Keratinocyte (primary cell): ENCODE measurements around the gene CAPN1. TPM values are rescaled to one million over a fixed set of nuclear protein-coding genes. Genes with fewer than 3 reads are reported as not detected.

Source experiments
- DNase-seq: peaks from one replicate; pipeline ENCODE4 v3.0.0-alpha.2; 2011; ENCODE audit warnings: low read depth, missing footprints, low spot score
- FAIRE-seq: peaks from 2 replicates; lab custom pipeline; 2011; peaks lifted over from hg19 to GRCh38; lab: Jason Lieb, UNC
- H2AFZ ChIP-seq: 2 replicates; pipeline ENCODE4 v1.6.0; 2012; ENCODE audit warnings: low read length, control low read depth, inconsistent platforms; ENCODE audit not compliant: control insufficient read depth
- H3K27ac ChIP-seq: 2 replicates; pipeline ENCODE4 v1.5.1; 2011; ENCODE audit warnings: low read length; ENCODE audit not compliant: control insufficient read depth, insufficient read depth
- H3K27me3 ChIP-seq: 3 replicates; pipeline ENCODE4 v1.6.0; 2011; ENCODE audit warnings: low read length; ENCODE audit not compliant: control insufficient read depth, insufficient read depth; ENCODE audit errors: extremely low read depth
- H3K36me3 ChIP-seq, 2 experiments: 2 replicates in 1 of 2; 3 replicates in 1 of 2; pipeline ENCODE4 v1.5.1; 2011; ENCODE audit warnings: low read length in 2 of 2, mild to moderate bottlenecking in 1 of 2; ENCODE audit not compliant: control insufficient read depth in 2 of 2, insufficient read depth in 2 of 2; ENCODE audit errors: extremely low read depth in 1 of 2
- H3K4me1 ChIP-seq: 3 replicates; pipeline ENCODE4 v1.5.1; 2011; ENCODE audit warnings: low read length; ENCODE audit not compliant: control insufficient read depth, insufficient read depth; ENCODE audit errors: extremely low read depth
- H3K4me2 ChIP-seq: 3 replicates; pipeline ENCODE4 v1.6.0; 2011; ENCODE audit warnings: low read depth, low read length; ENCODE audit not compliant: control insufficient read depth, insufficient read depth; ENCODE audit errors: extremely low read depth
- H3K4me3 ChIP-seq, 3 experiments: fragments of 200-600 bp in 1 of 3; sonication (generic) in 1 of 3; 2 replicates in 2 of 3; 3 replicates in 1 of 3; pipeline ENCODE4 v1.5.1; 2011 to 2016; ENCODE audit warnings: low read length in 3 of 3, mild to moderate bottlenecking in 3 of 3, control low read depth in 2 of 3, inconsistent platforms in 1 of 3, low read depth in 1 of 3, mixed read lengths in 1 of 3, mixed run types in 1 of 3, moderate library complexity in 1 of 3; ENCODE audit not compliant: control insufficient read depth in 2 of 3, insufficient read depth in 2 of 3; ENCODE audit errors: extremely low read depth in 1 of 3
- H3K79me2 ChIP-seq: 2 replicates; pipeline ENCODE4 v1.6.0; 2012; ENCODE audit warnings: low read length; ENCODE audit not compliant: control insufficient read depth, insufficient read depth
- H3K9ac ChIP-seq: 3 replicates; pipeline ENCODE4 v1.6.0; 2011; ENCODE audit warnings: low read length; ENCODE audit not compliant: control insufficient read depth, insufficient read depth; ENCODE audit errors: extremely low read depth
- H3K9me1 ChIP-seq: 3 replicates; pipeline ENCODE4 v1.6.0; 2011; ENCODE audit warnings: low read length; ENCODE audit not compliant: control insufficient read depth, insufficient read depth; ENCODE audit errors: extremely low read depth
- H3K9me3 ChIP-seq: 2 replicates; pipeline ENCODE4 v1.5.1; 2012; ENCODE audit warnings: low read depth, low read length; ENCODE audit not compliant: control insufficient read depth
- H4K20me1 ChIP-seq: 3 replicates; pipeline ENCODE4 v1.6.0; 2011; ENCODE audit warnings: low read length; ENCODE audit not compliant: control insufficient read depth, insufficient read depth; ENCODE audit errors: extremely low read depth
- EZH2 ChIP-seq: IDR thresholded peaks from one replicate; pipeline ENCODE4 v1.6.1; 2012; ENCODE audit warnings: inconsistent platforms, mild to moderate bottlenecking, low read length, moderate library complexity
- dilution Hi-C: fragments of 300-500 bp; cut with MboI; formaldehyde crosslinking; loops from one replicate; pipeline ENCODE4 v1.7.0; 2020; ENCODE audit warnings: low sequenced_read_pairs; ENCODE audit not compliant: extremely low pct_ligation_motif_present
- polyA plus RNA-seq, 5 experiments: library from polyadenylated mRNA; depleted of rRNA in 3 of 5; stranded (reverse) in 3 of 5; stranded (forward) in 1 of 5; unstranded in 1 of 5; fragments of >200 nt; gene quantifications; 1 replicate in 1 of 5; 2 replicates in 3 of 5; 3 replicates in 1 of 5; pipeline versions ENCODE4 v1.2.1 to v1.2.3, GENCODE V29; 2011 to 2012; ENCODE audit warnings: missing spikeins in 2 of 5, low read depth in 1 of 5, low replicate concordance in 1 of 5
- TF ChIP-seq, protein P1 (sequence below), 3 experiments: IDR thresholded peaks in 1 of 3; conservative IDR thresholded peaks in 1 of 3; optimal IDR thresholded peaks in 1 of 3; 2 replicates in 2 of 3; 3 replicates in 1 of 3; pipeline versions ENCODE3 to v1.5.1; 2011; ENCODE audit warnings: low read length in 3 of 3, mild to moderate bottlenecking in 3 of 3, moderate library complexity in 2 of 3, control low read depth in 1 of 3, inconsistent platforms in 1 of 3; ENCODE audit not compliant: insufficient read depth in 2 of 3; ENCODE audit errors: extremely low read depth in 1 of 3

The CAPN1 gene
- polyA plus RNA-seq, 1 donor (not counting 4 experiments of a cell fraction or from before 2014, with no cell fraction given): 250 TPM

DNA sequence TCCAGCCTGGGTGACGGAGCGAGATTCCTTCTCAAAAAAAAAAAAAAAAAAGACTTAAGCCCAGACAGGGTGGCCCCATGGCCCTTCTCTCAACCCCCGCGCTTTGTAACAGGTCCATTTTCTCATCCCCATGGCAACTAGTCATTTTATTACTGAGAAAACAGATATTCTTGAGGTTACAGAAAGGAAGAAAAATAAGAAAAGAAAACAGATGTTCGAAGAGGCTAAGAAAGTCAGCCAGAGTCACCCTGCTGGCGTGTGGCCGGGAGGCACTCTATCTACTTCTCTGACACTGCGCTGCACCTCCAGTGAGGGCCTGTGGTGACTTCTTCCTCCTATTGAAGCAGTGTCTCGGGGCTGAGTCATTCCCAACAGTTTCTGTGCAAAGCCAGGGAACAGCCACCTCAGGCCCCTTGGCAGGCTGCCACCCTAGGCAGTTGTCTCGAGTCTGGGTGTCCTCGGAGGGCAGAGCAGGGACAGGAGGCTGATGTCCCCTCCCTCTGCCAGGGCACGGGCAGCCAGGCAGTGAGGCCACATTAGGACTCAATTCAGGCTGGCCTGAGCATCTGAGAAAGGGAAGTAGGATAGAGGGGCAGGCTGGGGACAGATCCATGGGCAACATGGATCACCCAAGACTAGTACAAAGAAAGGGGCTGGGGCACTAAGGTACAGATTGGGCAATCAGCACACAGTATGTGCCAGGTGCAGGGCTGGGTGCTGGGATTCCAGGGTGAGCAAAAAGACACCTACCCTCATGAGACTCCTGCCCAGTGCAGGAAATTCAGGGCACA lies 31.0 kb upstream of the CAPN1 start:
- dilution Hi-C loops: no loop called here
- H3K4me1 ChIP-seq: peaks cover 15% of the 10 kb centered on the region
- H3K9ac ChIP-seq: peak overlapping the region; percentile 39
- H3K27ac ChIP-seq: peak overlapping the region; percentile 43
- no peaks in the 10 kb centered on the region for H3K9me3 ChIP-seq
- peak overlapping the region in 1 of 3 experiments; percentile 19 for H3K4me3 ChIP-seq
- TF ChIP-seq, protein P1, sequence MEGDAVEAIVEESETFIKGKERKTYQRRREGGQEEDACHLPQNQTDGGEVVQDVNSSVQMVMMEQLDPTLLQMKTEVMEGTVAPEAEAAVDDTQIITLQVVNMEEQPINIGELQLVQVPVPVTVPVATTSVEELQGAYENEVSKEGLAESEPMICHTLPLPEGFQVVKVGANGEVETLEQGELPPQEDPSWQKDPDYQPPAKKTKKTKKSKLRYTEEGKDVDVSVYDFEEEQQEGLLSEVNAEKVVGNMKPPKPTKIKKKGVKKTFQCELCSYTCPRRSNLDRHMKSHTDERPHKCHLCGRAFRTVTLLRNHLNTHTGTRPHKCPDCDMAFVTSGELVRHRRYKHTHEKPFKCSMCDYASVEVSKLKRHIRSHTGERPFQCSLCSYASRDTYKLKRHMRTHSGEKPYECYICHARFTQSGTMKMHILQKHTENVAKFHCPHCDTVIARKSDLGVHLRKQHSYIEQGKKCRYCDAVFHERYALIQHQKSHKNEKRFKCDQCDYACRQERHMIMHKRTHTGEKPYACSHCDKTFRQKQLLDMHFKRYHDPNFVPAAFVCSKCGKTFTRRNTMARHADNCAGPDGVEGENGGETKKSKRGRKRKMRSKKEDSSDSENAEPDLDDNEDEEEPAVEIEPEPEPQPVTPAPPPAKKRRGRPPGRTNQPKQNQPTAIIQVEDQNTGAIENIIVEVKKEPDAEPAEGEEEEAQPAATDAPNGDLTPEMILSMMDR (optimal IDR thresholded peaks at IDR 0.05 in 1 of 3, IDR thresholded peaks at IDR 0.05 in 1 of 3, conservative IDR thresholded peaks at IDR 0.05 in 1 of 3; ENCODE audit: extremely low read depth in 1 of 3, insufficient read depth in 2 of 3, low read length in 3 of 3): peak in 1 of 3 experiments; percentile 8
- no peak for TF ChIP-seq EZH2
- FAIRE-seq: peak; percentile 41
- peak; percentile 49 for DNase-seq
- no peaks in the 10 kb centered on the region for H4K20me1 ChIP-seq
- no peaks in the 10 kb centered on the region for H3K9me1 ChIP-seq
- H3K79me2 ChIP-seq: no peaks in the 10 kb centered on the region
- peak overlapping the region; percentile 83 for H3K4me2 ChIP-seq
- H3K36me3 ChIP-seq: no peaks in the 10 kb centered on the region
- H2AFZ ChIP-seq: peak overlapping the region; percentile 19
- H3K27me3 ChIP-seq: no peaks in the 10 kb centered on the region

DNA sequence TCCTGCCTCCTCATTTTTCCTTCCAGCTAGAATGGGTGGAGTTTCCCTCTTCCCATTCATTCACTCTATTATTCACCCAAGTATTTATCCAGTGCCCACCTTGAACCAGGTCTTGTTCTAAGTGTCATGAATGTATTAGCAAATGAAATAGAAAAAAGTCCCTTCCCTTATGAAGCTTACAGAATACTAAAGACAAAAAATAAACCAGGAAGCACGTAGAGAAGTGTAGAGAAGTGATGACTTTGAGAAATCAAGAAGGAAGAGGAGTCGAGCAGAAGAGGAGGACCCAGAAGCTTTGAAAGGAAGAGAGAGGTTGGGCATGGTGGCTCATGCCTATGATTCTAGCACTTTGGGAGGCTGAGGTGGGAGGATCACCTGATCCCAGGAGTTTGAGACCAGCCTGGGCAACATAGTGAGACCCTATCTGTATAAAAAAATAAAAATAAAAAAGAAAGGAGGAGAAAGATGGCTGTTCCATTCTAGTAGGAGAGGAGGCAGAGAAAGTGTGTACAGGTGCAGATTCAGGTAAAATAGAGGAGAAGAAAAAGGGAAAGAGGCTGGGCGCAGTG lies 30.3 kb upstream of the CAPN1 start:
- Histone ChIP-seq H3K27me3 (no peaks in the 10 kb centered on the region), H3K36me3 (no peaks in the 10 kb centered on the region), H3K9me1 (no peaks in the 10 kb centered on the region), H3K79me2 (no peaks in the 10 kb centered on the region), H3K4me3 (no peak overlapping the region), H3K9ac (no peak overlapping the region), H3K9me3 (no peaks in the 10 kb centered on the region), H3K4me2 (peak overlapping the region; percentile 83), H2AFZ (no peak overlapping the region), H3K27ac (no peak overlapping the region), H4K20me1 (no peaks in the 10 kb centered on the region), H3K4me1 (peaks cover 15% of the 10 kb centered on the region)
- TF ChIP-seq, protein P1 (optimal IDR thresholded peaks at IDR 0.05 in 1 of 3, IDR thresholded peaks at IDR 0.05 in 1 of 3, conservative IDR thresholded peaks at IDR 0.05 in 1 of 3; ENCODE audit: extremely low read depth in 1 of 3, insufficient read depth in 2 of 3, low read length in 3 of 3): no peak
- no peak for TF ChIP-seq EZH2
- FAIRE-seq (no peak), DNase-seq (no peak)
- dilution Hi-C loops: no loop called here
